T-helper 2 cell treated with Interferon-gamma antibody and Interleukin-4, amounts not matched to agents 5 μg/mL and 100 μg/mL, for 36 hours (primary cell): ENCODE measurements around the gene OR7C2.

ENCODE experiments used
- DNase-seq: peaks from one replicate; pipeline ENCODE4 v3.0.0; 2021; ENCODE audit warnings: low spot score
- H3K27ac Mint-ChIP-seq: one replicate; pipeline ENCODE4 v1.8.0; 2021; ENCODE audit warnings: mild to moderate bottlenecking, mixed read lengths
- H3K27me3 Mint-ChIP-seq: one replicate; pipeline ENCODE4 v1.8.0; 2021; ENCODE audit warnings: low read depth, mixed read lengths
- H3K36me3 Mint-ChIP-seq: one replicate; pipeline ENCODE4 v1.8.0; 2021; ENCODE audit warnings: low read depth, mixed read lengths
- H3K4me1 Mint-ChIP-seq: one replicate; pipeline ENCODE4 v1.8.0; 2021; ENCODE audit warnings: low read depth, mixed read lengths
- H3K4me3 Mint-ChIP-seq: one replicate; pipeline ENCODE4 v1.8.0; 2022; ENCODE audit warnings: mild to moderate bottlenecking, moderate library complexity, mixed read lengths
- H3K9me3 Mint-ChIP-seq: one replicate; pipeline ENCODE4 v1.8.0; 2021; ENCODE audit warnings: mixed read lengths

The OR7C2 gene

GRCh38 chr19:14959263-14959662 lies 18.0 kb downstream of the OR7C2 start:
- Mint-ChIP-seq H3K4me1 (no peaks in the 10 kb centered on the region), H3K9me3 (peaks cover 17% of the 10 kb centered on the region), H3K4me3 (no peak overlapping the region), H3K27me3 (no peaks in the 10 kb centered on the region), H3K27ac (no peak overlapping the region), H3K36me3 (no peaks in the 10 kb centered on the region)
- DNase-seq = no peak

DNA sequence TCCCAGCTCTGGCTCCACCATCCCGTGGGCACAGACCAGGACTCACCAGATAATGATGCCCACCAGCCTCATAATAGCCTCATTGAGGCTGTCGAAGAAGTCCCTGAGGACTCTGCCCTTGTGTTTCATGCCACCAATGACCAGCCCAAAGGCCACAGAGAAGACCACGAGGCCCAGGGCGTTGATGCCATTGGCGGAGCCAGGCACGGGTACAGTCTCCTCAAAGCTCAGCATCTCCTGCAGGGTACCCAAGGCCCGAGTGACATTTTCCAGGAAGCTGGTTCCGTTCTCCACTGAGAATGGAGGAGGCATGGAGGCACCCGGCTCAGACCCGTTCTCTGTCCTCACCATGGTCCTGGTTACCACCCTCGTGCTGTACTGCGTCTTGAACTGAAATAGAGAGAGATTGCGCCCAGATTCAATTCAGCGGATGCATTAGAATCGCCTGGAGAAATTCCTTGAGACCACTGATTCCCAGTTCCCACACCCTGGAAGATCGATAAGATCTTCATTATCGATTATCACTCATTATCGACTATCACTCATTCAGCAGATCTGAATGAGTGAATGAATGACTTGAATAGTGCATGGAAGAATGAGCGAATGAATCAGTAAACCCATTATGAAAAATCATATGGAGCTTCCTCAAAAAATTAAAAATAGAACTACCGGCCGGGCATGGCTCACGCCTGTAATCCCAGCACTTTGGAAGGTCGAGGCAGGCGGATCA lies 20.8 kb downstream of the OR7C2 start:
- Mint-ChIP-seq H3K27ac (no peak overlapping the region), H3K4me3 (no peak overlapping the region), H3K9me3 (peaks cover 11% of the 10 kb centered on the region), H3K36me3 (no peaks in the 10 kb centered on the region), H3K27me3 (no peaks in the 10 kb centered on the region), H3K4me1 (no peaks in the 10 kb centered on the region)
- DNase-seq = no peak

- no peaks in the 10 kb centered on the region for H3K9me3 Mint-ChIP-seq
- H3K27ac Mint-ChIP-seq = no peak overlapping the region
- no peaks in the 10 kb centered on the region for H3K27me3 Mint-ChIP-seq
- no peaks in the 10 kb centered on the region for H3K4me1 Mint-ChIP-seq
- no peak overlapping the region for H3K4me3 Mint-ChIP-seq
- no peaks in the 10 kb centered on the region for H3K36me3 Mint-ChIP-seq
- DNase-seq = no peak
Measured at GRCh38 chr19:14968247-14968646, 27.0 kb downstream of the OR7C2 start.

GRCh38 chr19:14971474-14971873 lies 30.2 kb downstream of the OR7C2 start:
- Mint-ChIP-seq H3K4me3 (no peak overlapping the region), H3K27me3 (no peaks in the 10 kb centered on the region), H3K4me1 (no peaks in the 10 kb centered on the region), H3K9me3 (no peaks in the 10 kb centered on the region), H3K36me3 (no peaks in the 10 kb centered on the region), H3K27ac (no peak overlapping the region)
- no peak for DNase-seq

DNA sequence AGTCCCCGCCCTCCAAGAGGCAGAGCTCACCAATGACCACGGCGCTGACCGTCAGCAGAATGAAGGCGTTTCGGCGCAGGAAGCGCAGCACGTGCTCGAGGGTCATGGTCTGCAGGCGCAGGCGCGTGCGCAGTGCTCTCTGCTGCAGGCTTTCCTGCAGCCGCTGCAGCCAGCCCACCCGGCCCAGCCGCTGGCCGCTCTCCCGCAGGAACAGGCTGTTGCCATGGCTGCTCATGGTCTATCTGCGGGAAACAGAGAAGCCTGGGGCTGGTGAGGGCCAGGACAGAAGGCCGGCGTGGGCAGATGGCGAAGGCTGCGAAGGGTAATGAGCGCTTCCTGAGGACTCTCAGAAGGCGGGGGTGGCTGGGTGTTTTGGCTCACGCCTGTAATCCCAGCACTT lies 31.4 kb downstream of the OR7C2 start:
- Mint-ChIP-seq H3K4me3 (no peak overlapping the region), H3K27me3 (peaks cover 2% of the 10 kb centered on the region), H3K4me1 (no peaks in the 10 kb centered on the region), H3K9me3 (no peaks in the 10 kb centered on the region), H3K36me3 (no peaks in the 10 kb centered on the region), H3K27ac (no peak overlapping the region)
- no peak for DNase-seq

GRCh38 chr19:14974488-14974887 lies 33.2 kb downstream of the OR7C2 start:
- H3K36me3 Mint-ChIP-seq = no peaks in the 10 kb centered on the region
- H3K4me1 Mint-ChIP-seq = no peaks in the 10 kb centered on the region
- no peak for DNase-seq
- H3K27ac Mint-ChIP-seq = no peak overlapping the region
- H3K27me3 Mint-ChIP-seq = peaks cover 16% of the 10 kb centered on the region
- H3K9me3 Mint-ChIP-seq = no peaks in the 10 kb centered on the region
- H3K4me3 Mint-ChIP-seq = no peak overlapping the region

- Mint-ChIP-seq H3K4me1 (no peaks in the 10 kb centered on the region), H3K36me3 (no peaks in the 10 kb centered on the region), H3K27me3 (peaks cover 30% of the 10 kb centered on the region), H3K9me3 (no peaks in the 10 kb centered on the region), H3K4me3 (no peak overlapping the region), H3K27ac (no peak overlapping the region)
- no peak for DNase-seq
Measured at GRCh38 chr19:14977128-14977527, 35.8 kb downstream of the OR7C2 start.

- Mint-ChIP-seq H3K9me3 (no peaks in the 10 kb centered on the region), H3K27ac (no peak overlapping the region), H3K27me3 (peaks cover 30% of the 10 kb centered on the region)
Measured at GRCh38 chr19:14978161-14978776, 37.0 kb downstream of the OR7C2 start.

GRCh38 chr19:14979476-14980255 lies 38.4 kb downstream of the OR7C2 start, which contains the start of gene SLC1A6:
SLC1A6 (minus strand) TSS chr19:14979864; CDS start chr19:14972910, 6,954 bp downstream.
- H3K27ac Mint-ChIP-seq = no peak within 1 kb of the TSS
- H3K36me3 Mint-ChIP-seq = no peaks in the 10 kb centered on the region
- no peaks in the 10 kb centered on the region for H3K4me1 Mint-ChIP-seq
- peaks cover 30% of the 10 kb centered on the region for H3K27me3 Mint-ChIP-seq
- no peak within 1 kb of the TSS for H3K4me3 Mint-ChIP-seq
- H3K9me3 Mint-ChIP-seq = no peaks in the 10 kb centered on the region
- DNase-seq = no peak

More at GRCh38 chr19:14978161-14978776, 37.0 kb downstream of the OR7C2 start:
- Mint-ChIP-seq H3K36me3 (no peaks in the 10 kb centered on the region), H3K4me3 (no peak overlapping the region), H3K4me1 (no peaks in the 10 kb centered on the region)
- no peak for DNase-seq

- Mint-ChIP-seq H3K27ac (no peak overlapping the region), H3K9me3 (no peaks in the 10 kb centered on the region), H3K4me3 (no peak overlapping the region), H3K4me1 (no peaks in the 10 kb centered on the region), H3K36me3 (no peaks in the 10 kb centered on the region), H3K27me3 (peaks cover 12% of the 10 kb centered on the region)
- DNase-seq = no peak
Measured at GRCh38 chr19:14985133-14985532, 43.8 kb downstream of the OR7C2 start.
